ENCODE data around the gene COPRS. TPM values are rescaled to one million over a fixed set of nuclear protein-coding genes. Genes with fewer than 3 reads are reported as not detected.
"Not testable (repeated sequence)": the region's sequence is repeated elsewhere in the genome, so short reads cannot be mapped to it uniquely, and the experiment has no call there.

Gene COPRS
- total RNA-seq, 1 donor from 2014 or later, result 44.7 TPM

GRCh38 chr17:31815212-31815730 is 43.8 kb downstream of the COPRS start:
- ATAC-seq, result no peak
- Histone ChIP-seq H3K4me3 (no peak overlapping the region), H3K9me3 (no peaks in the 10 kb centered on the region), H3K27me3 (no peaks in the 10 kb centered on the region), H3K27ac (no peak overlapping the region), H3K4me1 (no peaks in the 10 kb centered on the region), H3K36me3 (no peaks in the 10 kb centered on the region)
- intact Hi-C loops (cut with DNase I), result no loop called here
- no peak for DNase-seq
- no peak for TF ChIP-seq CTCF (IDR thresholded peaks at IDR 0.05)

- Histone ChIP-seq H3K9me3 (no peaks in the 10 kb centered on the region), H3K27me3 (no peaks in the 10 kb centered on the region), H3K4me3 (no peak overlapping the region), H3K27ac (no peak overlapping the region), H3K36me3 (no peaks in the 10 kb centered on the region), H3K4me1 (no peaks in the 10 kb centered on the region)
- DNase-seq, result no peak
- no peak for ATAC-seq
- no peak for TF ChIP-seq CTCF (IDR thresholded peaks at IDR 0.05)
- intact Hi-C loops (cut with DNase I), result no loop called here
Measured at GRCh38 chr17:31811101-31811500, 47.9 kb downstream of the COPRS start.

GRCh38 chr17:31809876-31810275 is 49.2 kb downstream of the COPRS start:
- DNase-seq; H3K27ac ChIP-seq; H3K9me3 ChIP-seq; H3K36me3 ChIP-seq; H3K27me3 ChIP-seq; H3K4me1 ChIP-seq; H3K4me3 ChIP-seq; ATAC-seq; intact Hi-C loops (cut with DNase I): not testable (repeated sequence)

GRCh38 chr17:31808521-31809050 is 50.5 kb downstream of the COPRS start:
- Histone ChIP-seq H3K4me3 (no peak overlapping the region), H3K9me3 (no peaks in the 10 kb centered on the region), H3K36me3 (no peaks in the 10 kb centered on the region), H3K4me1 (no peaks in the 10 kb centered on the region), H3K27me3 (no peaks in the 10 kb centered on the region), H3K27ac (no peak overlapping the region)
- intact Hi-C loops (cut with DNase I), result no loop called here
- TF ChIP-seq CTCF (IDR thresholded peaks at IDR 0.05), result no peak
- DNase-seq (no peak), ATAC-seq (no peak)

GRCh38 chr17:31807846-31808245 is 51.2 kb downstream of the COPRS start:
- intact Hi-C loops (cut with DNase I), result no loop called here
- no peak for ATAC-seq
- no peak overlapping the region for H3K27ac ChIP-seq
- H3K9me3 ChIP-seq, result no peaks in the 10 kb centered on the region
- no peaks in the 10 kb centered on the region for H3K36me3 ChIP-seq
- DNase-seq, result no peak
- TF ChIP-seq CTCF (IDR thresholded peaks at IDR 0.05), result no peak
- no peaks in the 10 kb centered on the region for H3K27me3 ChIP-seq
- no peak overlapping the region for H3K4me3 ChIP-seq
- H3K4me1 ChIP-seq, result no peaks in the 10 kb centered on the region

GRCh38 chr17:31806921-31807320 is 52.1 kb downstream of the COPRS start:
- Histone ChIP-seq H3K36me3 (no peaks in the 10 kb centered on the region), H3K27me3 (no peaks in the 10 kb centered on the region), H3K9me3 (no peaks in the 10 kb centered on the region), H3K4me1 (no peaks in the 10 kb centered on the region), H3K27ac (no peak overlapping the region), H3K4me3 (no peak overlapping the region)
- TF ChIP-seq CTCF (IDR thresholded peaks at IDR 0.05), result no peak
- ATAC-seq (no peak), DNase-seq (no peak)
- intact Hi-C loops (cut with DNase I), result no loop called here
